Fibroblast of skin of back (primary cell): ENCODE results near the gene CCDC179. TPM values are rescaled to one million over a fixed set of nuclear protein-coding genes. Genes with fewer than 3 reads are reported as not detected.
A peak's percentile ranks its signal among the peaks of the same experiment; 100 is the strongest.

Experiments used
- DNase-seq: peaks from one replicate; pipeline ENCODE4 v3.0.0-alpha.2; 2013
- polyA plus RNA-seq, 2 experiments: library from polyadenylated mRNA; unstranded; fragments of 120-200 nt; gene quantifications; one replicate each; pipeline ENCODE4 v1.2.1, GENCODE V29; 2013; ENCODE audit not compliant: insufficient read length in 2 of 2

CCDC179 gene
- not detected for polyA plus RNA-seq (2013, experiment 1 of 2; ENCODE audit: insufficient read length)
- polyA plus RNA-seq (2013, experiment 2 of 2; ENCODE audit: insufficient read length), result not detected

- DNase-seq, result no peak
Measured at GRCh38 chr11:22860241-22860640, at the start of gene CCDC179. TSS of gene CCDC179 (minus strand) at chr11:22860474. CDS start at chr11:22860421, 53 bp downstream.

- DNase-seq, result no peak
Measured at GRCh38 chr11:22903782-22904181, 43.5 kb upstream of the CCDC179 start.

GRCh38 chr11:22901603-22902002 lies 41.3 kb upstream of the CCDC179 start:
- DNase-seq, result no peak

DNA sequence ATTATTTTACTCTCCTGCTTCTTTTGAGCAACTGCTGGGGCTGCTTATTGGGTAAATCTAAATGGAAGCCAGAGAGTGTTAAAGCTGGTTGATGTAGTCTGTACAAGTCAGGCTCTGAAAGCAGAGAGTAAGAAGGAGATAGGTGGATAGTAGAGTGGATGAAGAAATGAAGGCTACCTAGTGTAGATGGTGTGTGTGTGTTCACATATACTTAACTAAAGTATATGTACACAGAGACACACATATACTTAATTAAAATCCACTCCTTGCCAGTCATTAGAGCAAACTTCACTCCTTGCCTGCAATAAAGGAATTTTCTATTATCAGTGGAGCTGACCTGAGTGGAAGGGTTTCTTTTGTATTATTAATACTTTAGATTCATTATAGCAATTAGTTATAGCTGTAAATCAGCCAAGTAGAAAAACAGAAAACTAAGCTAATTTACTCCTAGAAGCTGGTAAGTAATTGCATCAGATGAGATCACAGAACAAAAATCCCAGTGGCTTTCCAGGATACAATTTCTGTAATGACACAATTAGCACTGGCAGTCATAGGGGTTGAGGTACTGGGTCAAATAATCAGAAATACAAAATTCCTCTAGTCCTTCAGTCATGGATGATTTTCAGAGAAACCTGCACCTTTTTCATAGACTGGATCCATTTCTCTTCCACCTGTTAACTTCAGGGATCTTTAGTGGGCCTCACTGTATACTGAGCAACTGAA lies 40.7 kb upstream of the CCDC179 start:
- DNase-seq, result no peak

DNA sequence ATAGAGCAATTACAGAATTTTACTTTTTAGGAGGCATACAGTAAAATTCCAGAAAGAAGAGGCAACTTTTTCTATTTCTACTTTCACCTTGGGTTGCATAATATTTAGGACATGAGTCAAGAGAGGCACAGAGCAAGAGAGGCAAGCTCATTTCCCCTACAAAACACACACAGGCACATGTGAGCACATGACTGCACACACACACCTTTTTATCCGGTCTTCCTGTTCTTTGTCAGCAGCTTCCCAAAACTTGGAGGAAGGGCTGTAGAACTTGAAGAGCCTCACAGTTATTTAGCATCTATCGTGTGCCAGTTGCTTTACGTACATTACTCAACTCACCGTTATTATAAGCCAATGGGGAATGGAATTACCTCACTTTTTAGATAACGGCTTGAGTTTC lies 37.8 kb upstream of the CCDC179 start:
- no peak for DNase-seq

GRCh38 chr11:22890227-22890626 lies 30.0 kb upstream of the CCDC179 start:
- no peak for DNase-seq

DNA sequence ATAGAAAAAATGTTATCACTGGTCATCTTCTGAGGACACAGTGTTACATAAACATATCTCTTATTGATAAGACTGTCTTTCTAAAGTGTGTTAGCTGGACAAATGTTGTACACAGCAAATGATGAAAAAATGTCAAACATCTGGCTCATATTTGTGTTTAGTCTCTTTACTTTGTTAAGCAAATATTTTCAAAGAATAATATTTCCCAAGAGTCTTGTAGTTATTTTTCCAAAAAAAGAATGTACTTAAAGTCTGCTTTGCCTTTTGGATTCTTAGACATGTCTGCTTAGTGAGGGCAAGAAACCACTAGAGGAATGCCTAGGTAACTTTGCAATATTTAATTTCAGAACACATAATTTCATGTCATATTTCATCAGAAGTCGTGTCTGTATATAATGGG lies 23.9 kb upstream of the CCDC179 start:
- DNase-seq, result peak; percentile 82

DNA sequence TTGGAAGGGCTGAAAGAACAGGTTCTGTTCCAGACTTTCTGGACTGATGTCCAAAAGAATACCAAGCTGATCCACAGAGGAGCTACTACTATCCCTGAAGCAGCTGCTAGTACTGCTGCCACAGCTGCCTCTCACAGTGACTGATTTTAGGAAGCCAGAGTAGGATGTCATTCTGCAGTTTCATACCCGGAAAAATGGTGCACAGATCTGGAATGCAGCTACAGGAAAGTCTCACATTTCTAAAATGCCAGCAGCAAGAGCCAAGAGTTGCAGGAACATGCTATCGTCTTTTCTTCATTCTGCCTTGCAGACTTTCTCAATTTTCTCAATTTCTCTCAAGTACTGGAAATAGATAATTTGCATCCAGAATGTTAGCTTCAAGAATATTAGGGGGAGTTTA lies 19.4 kb upstream of the CCDC179 start:
- DNase-seq, result peak; percentile 79

DNA sequence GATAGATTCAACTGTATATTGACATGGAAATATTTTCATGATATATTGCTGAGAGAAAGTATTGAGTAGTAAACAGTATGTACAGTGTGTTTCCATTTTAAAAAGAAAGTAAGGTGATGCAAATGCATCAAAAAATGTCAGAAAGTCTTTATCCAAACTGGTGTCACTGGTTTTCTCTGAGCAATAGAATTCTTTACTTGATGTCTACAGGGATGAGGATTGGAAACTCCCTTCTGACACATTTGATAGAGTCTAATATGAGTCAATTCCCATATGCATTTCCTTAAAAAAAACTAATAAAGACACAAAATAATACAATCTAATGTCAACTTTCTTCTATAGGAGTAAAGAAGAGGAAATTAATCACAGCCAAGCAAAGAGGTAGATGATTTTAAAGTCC lies 18.3 kb upstream of the CCDC179 start:
- DNase-seq, result no peak

- DNase-seq, result no peak
Measured at GRCh38 chr11:22878039-22878438, 17.8 kb upstream of the CCDC179 start.

- peak; percentile 86 for DNase-seq
Measured at GRCh38 chr11:22875869-22876473, 15.7 kb upstream of the CCDC179 start.

- DNase-seq, result no peak
Measured at GRCh38 chr11:22869325-22869724, 9.1 kb upstream of the CCDC179 start.

- DNase-seq, result no peak
Measured at GRCh38 chr11:22859756-22860155, 518 bp downstream of the CCDC179 start.

DNA sequence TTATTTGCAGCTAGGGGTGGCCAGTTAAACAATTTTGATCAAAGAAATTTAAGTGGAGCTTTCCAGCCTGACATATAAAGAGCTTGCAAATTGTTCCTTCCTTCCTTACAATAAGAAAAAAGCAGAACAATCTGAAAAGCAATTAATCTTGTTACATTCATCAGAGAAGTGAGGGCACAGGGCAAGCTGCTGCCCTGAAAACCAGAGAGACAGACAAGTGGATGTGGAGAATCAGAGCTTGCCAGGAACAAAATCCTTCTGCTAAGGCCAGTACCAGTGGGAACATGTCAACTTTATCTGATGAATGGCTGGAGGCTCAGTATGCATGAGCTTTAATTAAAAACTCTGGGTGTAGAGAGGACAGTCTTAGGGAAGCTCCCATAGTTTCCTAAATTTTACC lies 8.8 kb downstream of the CCDC179 start:
- no peak for DNase-seq

GRCh38 chr11:22846726-22847125 lies 13.5 kb downstream of the CCDC179 start:
- no peak for DNase-seq

DNA sequence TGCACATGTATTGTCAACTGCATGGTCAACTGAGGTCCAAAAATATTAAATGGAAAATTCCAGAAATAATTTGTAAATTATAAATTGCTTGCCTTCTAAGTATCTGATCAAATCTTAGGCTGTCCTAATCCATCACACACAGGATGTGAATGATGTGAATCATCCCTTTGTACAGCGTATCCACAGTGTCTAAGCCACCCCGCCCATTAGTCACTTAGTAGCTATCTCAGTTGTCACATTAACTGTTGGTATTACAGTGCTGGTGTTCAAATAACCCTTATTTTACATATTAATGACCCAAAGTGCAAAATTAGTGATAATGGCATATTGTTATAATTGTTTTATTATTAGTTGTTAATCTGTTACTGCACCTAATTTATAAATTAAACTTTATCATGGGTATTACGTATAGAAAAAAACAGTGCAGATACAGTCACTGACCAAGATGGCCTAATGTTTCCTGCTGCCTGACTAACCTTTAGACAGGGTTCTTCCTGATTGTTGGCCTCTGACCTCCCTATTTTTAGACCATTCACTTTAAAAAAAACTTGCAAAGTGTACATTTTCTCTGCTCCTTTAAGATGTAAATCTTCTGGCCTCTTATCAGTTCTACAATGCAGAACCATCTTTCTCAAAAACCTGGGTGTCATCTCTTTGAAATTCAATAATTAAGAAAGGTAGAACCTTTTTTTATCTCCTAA lies 27.8 kb downstream of the CCDC179 start:
- peak; percentile 64 for DNase-seq

DNA sequence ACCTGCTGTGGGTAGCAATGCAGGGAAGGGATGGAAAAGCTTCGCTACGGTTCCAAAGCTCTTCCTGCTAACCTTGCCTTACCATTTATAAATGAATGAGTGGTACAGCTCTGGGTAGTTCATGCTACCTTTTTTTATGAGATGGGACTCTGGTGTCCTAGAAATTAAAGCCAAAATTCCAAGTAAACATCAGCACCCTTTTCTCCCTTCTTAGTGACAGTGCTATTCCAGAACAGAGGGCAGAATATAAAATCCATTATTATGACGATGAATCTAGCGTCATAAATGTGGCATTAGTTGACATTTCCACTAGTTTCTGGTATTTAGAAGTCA lies 30.2 kb downstream of the CCDC179 start:
- DNase-seq, result no peak

DNA sequence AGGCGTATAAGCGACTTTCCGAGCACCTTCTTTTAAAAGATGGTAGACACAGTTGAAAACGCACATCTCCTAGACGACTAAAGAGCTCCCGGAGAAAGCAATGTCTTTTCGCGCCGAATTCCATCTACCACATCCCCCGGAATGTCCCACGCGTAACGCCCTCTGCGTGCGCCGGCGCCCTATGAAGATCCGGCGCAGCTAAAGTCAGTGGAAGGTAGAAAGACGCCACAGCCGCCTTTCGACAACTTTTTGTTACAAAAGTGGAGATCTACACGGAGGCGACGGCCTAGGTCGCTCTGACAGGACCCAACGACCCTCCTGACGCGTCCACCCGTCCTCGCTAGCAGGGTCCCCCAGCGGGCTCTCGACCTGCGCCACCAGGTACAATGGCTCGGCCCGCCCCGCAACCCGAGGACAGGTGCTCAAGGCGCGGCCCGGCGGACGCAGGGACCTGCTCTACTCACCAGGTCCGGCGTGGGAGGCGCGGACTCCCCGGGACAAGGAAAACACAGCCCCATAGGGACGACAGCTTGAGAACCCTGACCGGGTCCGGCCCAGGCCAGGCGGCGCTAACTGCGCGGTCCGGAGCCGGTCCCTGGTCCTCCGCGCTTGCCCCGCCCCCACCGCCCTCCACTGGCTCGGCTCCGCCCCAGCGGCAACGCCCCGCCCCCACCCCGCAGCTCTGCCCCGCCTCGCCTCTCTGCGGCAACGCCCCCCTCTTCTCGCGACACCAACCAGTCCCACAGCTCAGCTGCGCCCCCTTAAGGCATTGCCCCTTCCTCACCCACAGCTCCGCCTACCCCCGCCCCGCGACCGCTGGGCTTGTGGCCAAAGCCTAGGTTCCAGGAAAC lies 30.8 kb downstream of the CCDC179 start, which contains the start of gene SVIP:
Gene SVIP, minus strand, starts transcription at position 571 of the 851 bp plus-strand sequence. Its CDS starts 53 bp downstream, at position 518.
- peak; percentile 80 for DNase-seq

DNA sequence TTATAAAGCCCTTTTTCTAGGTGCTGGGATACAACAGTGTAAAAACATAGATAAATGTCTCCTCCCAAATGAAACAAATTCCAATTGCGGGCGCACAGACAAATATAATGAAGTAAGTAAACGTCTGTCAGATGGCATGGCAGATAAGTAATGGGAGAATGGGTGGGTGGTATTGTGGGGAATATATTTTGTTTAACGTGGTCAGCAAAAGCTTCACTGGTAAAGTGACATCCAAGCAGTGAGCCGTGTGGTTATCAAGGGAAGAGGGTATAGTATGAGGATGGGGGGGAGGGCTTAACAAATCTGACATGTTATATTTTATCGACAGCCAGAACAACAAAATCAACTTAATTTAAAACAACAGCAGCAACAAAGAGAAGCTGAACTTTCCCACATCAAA lies 31.9 kb downstream of the CCDC179 start:
- DNase-seq, result no peak

DNA sequence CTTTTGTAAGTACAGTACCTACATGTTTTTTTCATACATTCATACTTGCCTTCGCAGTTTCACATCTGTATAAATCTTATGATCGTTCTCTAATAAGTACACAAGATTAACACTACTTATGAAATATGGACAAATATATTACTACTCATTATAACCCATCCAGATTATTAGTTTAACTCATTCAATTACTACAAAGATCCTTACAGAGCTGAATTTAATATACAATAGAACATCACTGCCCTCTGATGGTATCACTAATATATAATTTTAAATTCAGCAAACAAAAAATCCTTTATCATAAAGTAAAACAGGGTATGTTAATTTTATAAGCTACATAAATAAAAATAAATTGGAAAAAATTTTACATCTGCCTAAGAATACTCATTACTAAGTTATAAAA lies 38.1 kb downstream of the CCDC179 start:
- DNase-seq, result no peak

GRCh38 chr11:22809893-22810292 lies 50.4 kb downstream of the CCDC179 start:
- DNase-seq, result no peak

- DNase-seq, result no peak
Measured at GRCh38 chr11:22808571-22809197, 51.6 kb downstream of the CCDC179 start.
